ENCODE data around the gene FAM181B.
A peak's percentile ranks its signal among the peaks of the same experiment; 100 is the strongest.

The FAM181B gene

DNA sequence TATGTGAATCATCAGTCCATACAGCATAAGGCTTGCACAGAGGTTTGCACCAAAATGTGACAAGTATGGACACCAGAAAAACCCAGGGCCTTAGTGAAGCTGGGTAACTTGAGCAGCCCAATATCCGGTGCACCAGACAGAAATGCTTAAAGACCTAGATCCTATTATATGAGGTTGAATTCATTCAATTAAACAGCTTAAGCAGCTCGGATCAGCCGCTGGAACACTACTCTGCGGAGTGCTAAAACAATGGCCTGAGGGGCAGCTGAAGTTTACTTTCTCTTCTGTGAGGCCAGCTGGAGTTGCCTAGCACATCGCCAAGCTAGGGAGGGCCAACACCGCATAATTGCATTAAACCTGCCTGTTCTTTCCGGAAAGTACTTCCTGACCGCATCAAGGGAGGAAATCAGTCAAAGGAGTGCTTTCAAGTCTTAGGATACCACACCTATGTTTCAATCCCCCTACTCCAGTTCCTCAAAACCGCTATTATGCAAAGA, 17.0 kb upstream of the FAM181B start:
- Histone ChIP-seq H3K9me3 (no peaks in the 10 kb centered on the region), H3K4me1 (ENCODE audit: control insufficient read depth in 1 of 2, insufficient read depth in 1 of 2, low read depth in 1 of 2, low read length in 1 of 2) (peaks cover 7 to 20% of the 10 kb centered on the region in 2 experiments), H3K27me3 (peaks cover 32% of the 10 kb centered on the region), H3K4me3 (ENCODE audit: low read depth in 1 of 2, low read length in 1 of 2) (peak overlapping the region in 1 of 2 experiments; percentile 3), H3K27ac (no peak overlapping the region), H3K36me3 (no peaks in the 10 kb centered on the region)
- TF ChIP-seq, protein P1, sequence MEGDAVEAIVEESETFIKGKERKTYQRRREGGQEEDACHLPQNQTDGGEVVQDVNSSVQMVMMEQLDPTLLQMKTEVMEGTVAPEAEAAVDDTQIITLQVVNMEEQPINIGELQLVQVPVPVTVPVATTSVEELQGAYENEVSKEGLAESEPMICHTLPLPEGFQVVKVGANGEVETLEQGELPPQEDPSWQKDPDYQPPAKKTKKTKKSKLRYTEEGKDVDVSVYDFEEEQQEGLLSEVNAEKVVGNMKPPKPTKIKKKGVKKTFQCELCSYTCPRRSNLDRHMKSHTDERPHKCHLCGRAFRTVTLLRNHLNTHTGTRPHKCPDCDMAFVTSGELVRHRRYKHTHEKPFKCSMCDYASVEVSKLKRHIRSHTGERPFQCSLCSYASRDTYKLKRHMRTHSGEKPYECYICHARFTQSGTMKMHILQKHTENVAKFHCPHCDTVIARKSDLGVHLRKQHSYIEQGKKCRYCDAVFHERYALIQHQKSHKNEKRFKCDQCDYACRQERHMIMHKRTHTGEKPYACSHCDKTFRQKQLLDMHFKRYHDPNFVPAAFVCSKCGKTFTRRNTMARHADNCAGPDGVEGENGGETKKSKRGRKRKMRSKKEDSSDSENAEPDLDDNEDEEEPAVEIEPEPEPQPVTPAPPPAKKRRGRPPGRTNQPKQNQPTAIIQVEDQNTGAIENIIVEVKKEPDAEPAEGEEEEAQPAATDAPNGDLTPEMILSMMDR (IDR thresholded peaks at IDR 0.05): no peak

GRCh38 chr11:82747471-82747870, 13.8 kb upstream of the FAM181B start:
- TF ChIP-seq, protein P1 (IDR thresholded peaks at IDR 0.05): no peak
- H3K27ac ChIP-seq: no peak overlapping the region
- H3K4me1 ChIP-seq (ENCODE audit: control insufficient read depth in 1 of 2, insufficient read depth in 1 of 2, low read depth in 1 of 2, low read length in 1 of 2): peaks cover 7 to 20% of the 10 kb centered on the region in 2 experiments
- no peak overlapping the region for H3K4me3 ChIP-seq (ENCODE audit: low read depth in 1 of 2, low read length in 1 of 2)
- peaks cover 40% of the 10 kb centered on the region for H3K27me3 ChIP-seq
- no peaks in the 10 kb centered on the region for H3K36me3 ChIP-seq
- no peaks in the 10 kb centered on the region for H3K9me3 ChIP-seq

DNA sequence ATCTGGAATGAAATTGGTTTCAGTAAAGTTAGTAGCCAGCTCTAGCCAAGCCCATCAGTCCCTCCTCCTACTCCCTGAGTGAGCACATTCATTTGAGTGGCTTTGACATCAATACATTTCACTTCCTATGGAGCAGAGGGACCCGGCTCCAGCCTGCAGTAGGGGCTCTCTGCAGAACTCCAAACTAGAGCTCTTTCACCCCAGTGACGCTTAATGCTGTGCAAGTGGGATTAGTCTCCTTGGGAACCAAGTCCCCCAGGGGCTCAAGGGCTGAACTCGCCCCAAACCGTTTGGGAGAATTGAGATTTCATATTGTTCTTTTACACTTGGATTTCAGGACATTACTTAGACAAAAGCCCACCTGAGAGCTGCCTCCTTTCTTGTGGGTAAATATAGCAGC, 4.4 kb upstream of the FAM181B start:
- Histone ChIP-seq H3K4me3 (ENCODE audit: low read depth in 1 of 2, low read length in 1 of 2) (no peak overlapping the region), H3K27me3 (peaks cover 94% of the 10 kb centered on the region), H3K9me3 (no peaks in the 10 kb centered on the region), H3K27ac (no peak overlapping the region), H3K4me1 (ENCODE audit: control insufficient read depth in 1 of 2, insufficient read depth in 1 of 2, low read depth in 1 of 2, low read length in 1 of 2) (peaks cover 0 to 4% of the 10 kb centered on the region in 2 experiments), H3K36me3 (no peaks in the 10 kb centered on the region)
- TF ChIP-seq, protein P1 (IDR thresholded peaks at IDR 0.05): no peak

- TF ChIP-seq, protein P1 (IDR thresholded peaks at IDR 0.05): no peak
- Histone ChIP-seq H3K4me3 (ENCODE audit: low read depth in 1 of 2, low read length in 1 of 2) (no peak overlapping the region), H3K4me1 (ENCODE audit: control insufficient read depth in 1 of 2, insufficient read depth in 1 of 2, low read depth in 1 of 2, low read length in 1 of 2) (peaks cover 0 to 10% of the 10 kb centered on the region in 2 experiments), H3K27ac (no peak overlapping the region), H3K27me3 (peaks cover 100% of the 10 kb centered on the region), H3K36me3 (no peaks in the 10 kb centered on the region), H3K9me3 (no peaks in the 10 kb centered on the region)
Observed at GRCh38 chr11:82734120-82734479, 436 bp upstream of the FAM181B start.

DNA sequence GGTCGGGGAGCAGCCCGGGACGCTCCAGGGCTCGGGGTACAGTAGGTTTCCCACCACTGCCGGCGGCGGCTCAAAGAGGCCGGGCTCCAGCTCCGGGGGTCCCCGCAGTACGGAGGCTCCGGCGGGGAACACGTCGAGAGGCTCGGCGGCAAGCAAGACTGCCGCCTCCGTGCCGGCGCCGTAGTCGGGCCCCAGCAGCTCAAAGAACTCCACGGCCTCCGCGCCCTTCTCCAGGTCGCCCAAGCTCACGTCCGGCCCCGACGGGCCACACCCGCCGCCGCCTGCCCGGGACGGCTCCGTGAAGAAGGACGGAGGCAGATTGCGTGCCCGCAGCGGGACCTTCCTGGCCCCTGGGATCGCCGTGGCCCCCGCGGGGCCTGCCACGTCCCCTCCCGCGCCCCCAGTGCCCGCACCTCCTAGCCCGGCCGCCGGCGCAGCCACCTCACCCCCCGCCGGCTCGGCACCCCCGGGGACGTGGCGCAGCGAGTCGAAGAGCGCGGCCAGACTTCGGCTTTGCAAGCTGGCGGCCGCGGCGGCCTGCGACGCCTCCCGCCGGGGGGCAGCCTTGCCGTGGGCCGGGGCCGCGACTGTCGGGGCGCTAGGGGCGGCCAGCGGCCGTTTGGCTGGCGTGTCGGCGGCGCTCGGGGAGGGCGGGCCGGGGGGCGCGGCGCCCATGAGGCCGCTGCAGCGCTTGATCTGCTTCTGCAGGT, 775 bp downstream of the FAM181B start:
- H3K9me3 ChIP-seq: no peaks in the 10 kb centered on the region
- TF ChIP-seq, protein P1 (IDR thresholded peaks at IDR 0.05): no peak
- H3K27ac ChIP-seq: no peak overlapping the region
- H3K4me3 ChIP-seq (ENCODE audit: low read depth in 1 of 2, low read length in 1 of 2): no peak overlapping the region
- no peaks in the 10 kb centered on the region for H3K36me3 ChIP-seq
- H3K27me3 ChIP-seq: peaks cover 99% of the 10 kb centered on the region
- peaks cover 0 to 10% of the 10 kb centered on the region in 2 experiments for H3K4me1 ChIP-seq (ENCODE audit: control insufficient read depth in 1 of 2, insufficient read depth in 1 of 2, low read depth in 1 of 2, low read length in 1 of 2)

Measured in neutrophil (primary cell).